Right lobe of liver (tissue), 6 donors: Measurements from ENCODE around the gene GAREM1. TPM values are rescaled to one million over a fixed set of nuclear protein-coding genes. Genes with fewer than 3 reads are reported as not detected.
A peak's percentile ranks its signal among the peaks of the same experiment; 100 is the strongest.

Experiments
- ATAC-seq, 4 donors: fragments of 200-7000 bp; cut with Tn5 transposase; one replicate each; pipeline ENCODE4 v1.9.1; 2020; ENCODE audit warnings: mild to moderate bottlenecking in 4 of 4, moderate library complexity in 4 of 4
- DNase-seq, 3 donors: peaks; one replicate each; pipeline ENCODE4 v3.0.0-alpha.2; 2020
- H3K27ac ChIP-seq, 3 donors: fragments of 200-600 bp; one replicate each; pipeline ENCODE4 v1.8.0; 2022
- H3K27me3 ChIP-seq, 2 donors: fragments of 200-600 bp; one replicate each; pipeline ENCODE4 v1.8.0; 2022
- H3K36me3 ChIP-seq, 4 donors: fragments of 200-600 bp; sonication (generic) in 1 of 4; one replicate each; pipeline versions ENCODE4 v1.5.1 to v1.8.0; 2017 to 2022; ENCODE audit warnings: control low read depth in 1 of 4
- H3K4me1 ChIP-seq, 4 donors: fragments of 200-600 bp; sonication (generic) in 1 of 4; one replicate each; pipeline versions ENCODE4 v1.5.1 to v1.8.0; 2017 to 2022; ENCODE audit warnings: control low read depth in 1 of 4
- H3K4me3 ChIP-seq, 3 donors: fragments of 200-600 bp; one replicate each; pipeline ENCODE4 v1.8.0; 2022
- H3K9me3 ChIP-seq, 4 donors: fragments of 200-600 bp; sonication (generic) in 1 of 4; one replicate each; pipeline versions ENCODE4 v1.5.1 to v1.8.0; 2017 to 2022; ENCODE audit warnings: control low read depth in 1 of 4
- CTCF ChIP-seq, 4 donors: fragments of 200-600 bp in 3 of 4; fragments of 450-650 bp in 1 of 4; IDR thresholded peaks; one replicate each; pipeline versions ENCODE4 v1.5.1 to v1.8.0; 2016 to 2022; ENCODE audit warnings: antibody characterized with exemption in 4 of 4, mild to moderate bottlenecking in 2 of 4
- POLR2A ChIP-seq: fragments of 450-650 bp; IDR thresholded peaks from one replicate; pipeline ENCODE4 v1.6.1; 2017; ENCODE audit warnings: antibody characterized with exemption, mild to moderate bottlenecking
- WGBS: methylation state at CpG from one replicate; pipeline ENCODE4 v1.1.6; 2018; ENCODE audit warnings: low coverage, low lambda C conversion rate; ENCODE audit not compliant: insufficient coverage; ENCODE audit errors: missing lambda C conversion rate; 5-methylcytosine and 5-hydroxymethylcytosine counted together
- intact Hi-C, 2 donors: fragments of 100-400 bp; cut with DNase I; formaldehyde crosslinking; loops; one replicate each; pipeline versions ENCODE4 v1.11.2 to v1.14.1; 2022
- total RNA-seq, 6 experiments: library from RNA; depleted of rRNA in 2 of 6; stranded (reverse); fragments of >200 nt in 2 of 6; fragmentation: NEBNext Ultra II Directional in 3 of 6; extraction: Animal tissue kit (Norgen Biotek cat#: 25700) in 3 of 6; gene quantifications; one replicate each; pipeline versions ENCODE4 v1.1.0 to v1.2.4, GENCODE V29; 2016 to 2023
- donor health status: DM: no; HTN: yes; CAD: no.
- donor health status: DM: no; HTN: no; CAD: no.
- donor health status: DM: no; HTN: no; CAD: no.
- donor health status: DM: no; HTN: yes; CAD: no.
- donor health status: DM: no; HTN: yes; CAD: no.

The GAREM1 gene
- total RNA-seq, 6 experiments from 2014 or later = 5.5 to 11.3 (median 6.6) TPM

GRCh38 chr18:32255570-32255969, 215.1 kb downstream of the GAREM1 start:
- TF ChIP-seq POLR2A = no peak
- no peak for TF ChIP-seq CTCF (IDR thresholded peaks at IDR 0.05)
- H3K9me3 ChIP-seq = no peaks in the 10 kb centered on the region
- 47% methylated on average over 3 of the region's 3 CpGs for WGBS
- no peaks in the 10 kb centered on the region for H3K27me3 ChIP-seq
- intact Hi-C loops = no loop called here
- ATAC-seq = no peak
- H3K36me3 ChIP-seq = no peaks in the 10 kb centered on the region
- no peak overlapping the region for H3K4me3 ChIP-seq
- no peak overlapping the region for H3K27ac ChIP-seq
- peaks cover 0 to 13% (median 4%) of the 10 kb centered on the region in 4 donors for H3K4me1 ChIP-seq
- DNase-seq = no peak

GRCh38 chr18:32252141-32252860, 218.4 kb downstream of the GAREM1 start:
- intact Hi-C loops = no loop called here
- DNase-seq (no peak), ATAC-seq (no peak)
- Histone ChIP-seq H3K27ac (no peak overlapping the region), H3K9me3 (no peaks in the 10 kb centered on the region), H3K4me1 (no peaks in the 10 kb centered on the region), H3K27me3 (no peaks in the 10 kb centered on the region), H3K4me3 (no peak overlapping the region), H3K36me3 (no peaks in the 10 kb centered on the region)
- 49% methylated on average over 7 of the region's 8 CpGs for WGBS
- TF ChIP-seq POLR2A (no peak), CTCF (IDR thresholded peaks at IDR 0.05) (no peak)

- ATAC-seq = no peak
- Histone ChIP-seq H3K27ac (no peak overlapping the region), H3K27me3 (no peaks in the 10 kb centered on the region), H3K4me1 (no peaks in the 10 kb centered on the region), H3K9me3 (no peaks in the 10 kb centered on the region), H3K4me3 (no peak overlapping the region), H3K36me3 (no peaks in the 10 kb centered on the region)
- DNase-seq = no peak
- intact Hi-C loops = no loop called here
- WGBS = 60% methylated on average over 3 of the region's 3 CpGs
- no peak for TF ChIP-seq CTCF (IDR thresholded peaks at IDR 0.05)
- TF ChIP-seq POLR2A = no peak
Measured at GRCh38 chr18:32251466-32251865, 219.2 kb downstream of the GAREM1 start.

GRCh38 chr18:32249147-32249929, 221.3 kb downstream of the GAREM1 start:
- Histone ChIP-seq H3K36me3 (no peaks in the 10 kb centered on the region), H3K4me1 (no peaks in the 10 kb centered on the region), H3K27ac (no peak overlapping the region), H3K27me3 (no peaks in the 10 kb centered on the region), H3K4me3 (no peak overlapping the region), H3K9me3 (no peaks in the 10 kb centered on the region)
- no peak for TF ChIP-seq CTCF (IDR thresholded peaks at IDR 0.05)
- no peak for TF ChIP-seq POLR2A
- WGBS = 45% methylated on average over 8 of the region's 8 CpGs
- DNase-seq (no peak), ATAC-seq (peak in 1 of 4 donors; percentile 73)
- intact Hi-C loops = no loop called here
